KG1 (cell line): ENCODE results near the gene TAF12.
"Not testable (repeated sequence)": the region's sequence is repeated elsewhere in the genome, so short reads cannot be mapped to it uniquely, and the experiment has no call there.

Source experiments
- DNase-seq: peaks from one replicate; lab custom pipeline; 2025; lab: John Stamatoyannopoulos, UW

Gene TAF12, protein sequence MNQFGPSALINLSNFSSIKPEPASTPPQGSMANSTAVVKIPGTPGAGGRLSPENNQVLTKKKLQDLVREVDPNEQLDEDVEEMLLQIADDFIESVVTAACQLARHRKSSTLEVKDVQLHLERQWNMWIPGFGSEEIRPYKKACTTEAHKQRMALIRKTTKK

DNA sequence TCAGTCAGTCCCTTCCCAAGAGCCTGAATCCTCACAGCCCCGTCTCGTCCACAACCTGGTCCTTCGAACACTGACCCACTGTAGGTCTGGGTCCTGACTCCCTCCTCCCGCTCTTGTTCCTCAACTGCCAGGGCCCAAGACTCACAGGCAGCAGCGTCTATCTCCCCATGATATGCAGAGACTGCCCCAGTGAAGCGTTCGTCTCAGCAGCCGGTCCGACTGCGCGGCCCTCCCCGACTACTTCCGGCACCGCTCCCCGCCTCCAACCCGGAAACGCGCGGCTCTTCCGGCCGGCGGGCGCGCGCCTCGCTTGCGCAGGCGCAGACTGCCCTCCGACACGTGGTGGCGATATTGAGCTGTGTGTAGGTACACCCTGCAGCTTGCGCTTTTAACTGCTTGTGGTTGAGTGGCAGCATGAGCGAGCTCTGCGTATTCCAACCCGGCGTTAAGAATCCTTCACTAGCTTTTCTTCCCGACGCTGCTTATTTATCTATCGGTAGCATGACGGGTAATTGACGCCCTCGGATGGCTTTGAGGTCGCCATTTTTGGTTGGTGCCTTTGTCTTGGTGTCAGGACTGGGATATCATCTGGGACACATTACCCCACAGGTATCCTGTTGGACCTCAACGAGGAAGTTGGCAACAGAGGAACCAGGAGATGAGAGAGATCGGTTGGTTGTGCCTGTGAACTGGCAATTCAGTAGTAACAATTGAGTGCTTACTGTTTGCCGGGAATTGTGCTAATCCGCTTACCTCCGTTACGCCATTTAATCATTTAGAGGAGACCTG, at the start of gene TAF12:
Gene TAF12, minus strand, starts transcription at position 221 of the 789 bp plus-strand sequence. CDS start 20,986 bp downstream, outside the sequence.
- DNase-seq = peak; percentile 94

DNA sequence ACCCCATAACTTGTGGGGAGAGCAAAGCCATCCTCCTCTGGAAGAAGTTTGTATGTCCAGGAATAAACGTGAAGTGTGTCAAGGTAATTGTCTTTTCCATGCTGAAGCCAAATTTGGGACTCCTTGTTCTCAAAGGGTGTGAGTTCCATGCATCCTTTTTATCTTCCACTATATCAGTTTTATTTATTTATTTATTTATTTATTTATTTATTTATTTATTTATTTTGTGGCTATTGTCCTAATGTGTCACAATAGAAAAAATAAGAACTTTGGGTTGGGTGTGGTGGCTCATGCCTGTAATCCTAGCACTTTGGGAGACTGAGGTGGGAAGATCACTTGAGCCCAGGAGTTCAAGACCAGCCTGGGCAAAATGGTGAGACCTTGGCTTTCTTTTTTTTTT, 48.8 kb upstream of the TAF12 start:
- DNase-seq = not testable (repeated sequence)

DNA sequence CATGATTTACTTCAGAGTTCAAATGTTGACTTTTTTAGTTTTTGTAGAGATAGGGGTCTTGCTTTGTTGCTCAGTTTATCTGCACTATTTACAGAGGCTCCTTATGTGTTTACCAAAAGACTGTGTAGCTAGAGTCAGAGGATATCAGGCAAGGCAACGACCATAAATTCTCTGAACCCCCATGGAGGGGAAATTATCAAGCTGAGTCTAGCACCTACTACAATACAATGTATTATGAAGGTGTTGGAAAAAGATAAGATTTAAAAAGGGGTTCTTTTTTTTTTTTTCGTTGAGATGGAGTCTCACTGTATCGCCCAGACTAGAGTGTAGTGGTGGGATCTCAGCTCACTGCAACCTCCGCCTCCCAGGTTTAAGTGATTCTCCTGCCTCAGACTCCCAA, 42.1 kb upstream of the TAF12 start:
- DNase-seq = no peak

DNA sequence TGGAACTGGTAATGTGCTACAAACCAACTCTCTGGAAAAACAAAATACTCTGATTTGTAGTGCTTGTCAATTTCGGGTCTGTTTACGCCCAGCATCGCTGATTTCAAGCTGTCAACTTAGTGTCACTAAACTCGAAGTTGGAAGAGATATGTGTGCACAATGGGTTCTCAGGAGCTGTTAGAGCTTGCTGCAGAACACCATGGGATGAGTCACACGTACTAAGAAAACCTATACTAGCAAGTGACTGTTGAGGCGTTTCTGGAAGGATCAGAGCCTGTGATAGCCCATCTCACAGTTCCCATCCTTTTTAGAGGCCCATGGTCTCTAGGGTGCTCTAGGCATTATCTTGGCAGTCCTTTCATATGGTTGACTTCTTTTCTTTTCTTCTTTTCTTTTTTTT, 40.0 kb upstream of the TAF12 start:
- DNase-seq = no peak

DNA sequence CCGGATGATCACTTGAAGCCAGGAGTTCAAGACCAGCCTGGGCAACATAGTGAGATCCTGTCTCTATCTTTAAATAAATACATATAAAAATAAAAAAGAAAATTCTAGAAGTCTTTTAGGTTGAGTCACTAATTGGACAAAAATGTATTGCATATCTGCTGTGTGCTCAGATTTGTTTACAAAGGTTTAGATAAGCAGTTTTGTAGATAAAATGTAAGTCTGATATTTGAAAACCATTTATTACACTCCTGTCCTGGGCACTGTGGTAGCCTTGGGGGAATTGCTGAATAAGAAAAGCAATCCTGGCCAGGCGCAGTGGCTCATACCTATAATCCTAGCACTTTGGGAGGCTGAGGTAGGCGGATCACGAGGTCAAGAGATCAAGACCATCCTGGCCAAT, 37.3 kb upstream of the TAF12 start:
- no peak for DNase-seq

DNA sequence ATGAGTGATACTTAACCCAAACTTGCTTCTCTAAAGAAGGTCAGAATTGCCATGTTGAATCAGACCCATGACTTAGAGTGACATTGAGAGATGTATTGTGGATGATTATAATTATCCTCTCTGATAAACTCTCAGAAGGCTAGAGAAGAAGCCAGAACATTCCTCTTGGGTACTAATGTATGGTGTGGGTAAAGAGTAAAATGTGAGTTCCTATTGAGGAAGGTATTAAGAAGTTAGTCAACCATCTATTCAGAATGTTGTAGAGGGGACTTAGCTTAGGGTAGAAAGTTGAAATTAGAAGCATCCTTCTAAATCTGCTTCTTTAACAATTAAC, 33.0 kb upstream of the TAF12 start:
- no peak for DNase-seq

DNA sequence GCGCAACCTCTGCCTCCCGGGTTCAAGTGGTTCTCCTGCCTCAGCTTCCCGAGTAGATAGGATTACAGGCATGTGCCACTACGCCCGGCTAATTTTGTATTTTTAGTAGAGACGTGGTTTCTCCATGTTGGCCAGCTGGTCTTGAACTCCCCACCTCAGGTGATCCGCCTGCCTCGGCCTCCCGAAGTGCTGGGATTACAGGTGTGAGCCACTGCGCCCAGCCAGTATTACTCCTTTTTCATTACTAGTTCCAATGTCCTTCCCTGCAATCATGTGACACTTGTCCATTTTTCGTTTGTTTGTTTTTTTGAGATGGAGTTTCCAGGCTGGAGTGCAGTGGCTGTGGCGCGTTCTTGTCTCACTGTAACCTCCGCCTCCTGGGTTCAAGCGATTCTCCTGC, 30.1 kb upstream of the TAF12 start:
- not testable (repeated sequence) for DNase-seq

DNA sequence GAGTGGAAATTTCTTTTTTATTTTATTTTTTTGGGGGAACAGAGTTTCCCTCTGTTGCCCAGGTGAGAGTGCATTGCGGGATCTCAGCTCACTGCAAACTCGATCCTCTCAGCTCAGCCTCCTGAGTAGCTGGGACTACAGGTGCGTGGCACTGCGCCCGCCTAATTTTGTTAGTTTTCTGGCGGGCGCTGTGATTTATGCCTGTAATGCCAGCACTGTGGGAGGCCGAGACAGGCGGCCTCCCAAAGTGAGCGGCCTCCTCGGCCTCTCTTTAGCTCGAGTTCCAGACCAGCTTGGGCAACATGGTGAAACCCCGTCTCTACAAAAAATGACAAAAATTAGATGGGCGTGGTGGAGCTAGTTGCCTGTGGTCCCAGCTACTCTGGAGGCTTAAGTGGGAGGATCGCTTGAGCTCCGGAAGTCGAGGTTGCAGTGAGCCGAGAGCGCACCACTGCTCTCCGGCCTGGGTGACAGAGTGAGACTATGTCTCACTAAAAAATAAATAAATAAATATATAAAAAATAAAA, 28.4 kb upstream of the TAF12 start:
- DNase-seq = no peak

DNA sequence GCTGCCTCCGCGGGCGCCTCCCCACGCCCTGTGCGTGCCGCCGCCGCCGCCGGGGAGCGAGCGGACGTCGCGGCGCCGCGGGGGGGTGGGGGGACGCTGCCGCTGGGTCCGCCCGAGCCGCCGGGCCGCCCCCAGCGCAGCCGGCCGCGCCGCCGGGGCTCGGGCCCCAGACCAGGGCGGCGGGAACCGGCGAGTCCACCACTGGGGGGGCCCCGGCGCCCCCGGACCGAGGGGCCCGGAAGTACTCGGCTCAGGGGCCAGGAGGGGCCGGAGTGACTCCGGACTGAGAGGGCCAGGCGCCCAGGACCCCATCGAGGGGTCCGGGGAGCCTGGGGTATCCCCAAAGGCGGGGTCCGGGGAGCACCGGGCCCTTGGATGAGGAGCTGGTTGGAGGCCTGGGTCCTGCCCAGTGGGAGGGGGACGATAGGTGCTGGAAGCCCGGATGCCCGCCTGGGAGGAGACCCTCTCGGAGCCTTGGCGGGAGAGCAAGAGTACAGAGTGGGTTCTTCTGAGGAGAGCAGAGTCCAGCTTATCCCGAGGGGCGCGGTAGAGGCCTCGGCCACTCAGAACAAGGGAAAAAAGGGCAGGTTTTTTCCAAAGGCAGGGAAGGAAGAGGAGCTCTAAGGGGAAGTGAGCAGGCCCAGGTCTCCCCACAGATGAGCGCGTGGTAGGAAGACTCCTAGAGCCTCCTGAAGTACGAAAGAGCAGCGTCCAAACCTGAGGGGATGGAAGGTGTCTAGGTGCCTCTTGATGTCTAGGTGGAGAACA, 26.3 kb upstream of the TAF12 start:
- no peak for DNase-seq

DNA sequence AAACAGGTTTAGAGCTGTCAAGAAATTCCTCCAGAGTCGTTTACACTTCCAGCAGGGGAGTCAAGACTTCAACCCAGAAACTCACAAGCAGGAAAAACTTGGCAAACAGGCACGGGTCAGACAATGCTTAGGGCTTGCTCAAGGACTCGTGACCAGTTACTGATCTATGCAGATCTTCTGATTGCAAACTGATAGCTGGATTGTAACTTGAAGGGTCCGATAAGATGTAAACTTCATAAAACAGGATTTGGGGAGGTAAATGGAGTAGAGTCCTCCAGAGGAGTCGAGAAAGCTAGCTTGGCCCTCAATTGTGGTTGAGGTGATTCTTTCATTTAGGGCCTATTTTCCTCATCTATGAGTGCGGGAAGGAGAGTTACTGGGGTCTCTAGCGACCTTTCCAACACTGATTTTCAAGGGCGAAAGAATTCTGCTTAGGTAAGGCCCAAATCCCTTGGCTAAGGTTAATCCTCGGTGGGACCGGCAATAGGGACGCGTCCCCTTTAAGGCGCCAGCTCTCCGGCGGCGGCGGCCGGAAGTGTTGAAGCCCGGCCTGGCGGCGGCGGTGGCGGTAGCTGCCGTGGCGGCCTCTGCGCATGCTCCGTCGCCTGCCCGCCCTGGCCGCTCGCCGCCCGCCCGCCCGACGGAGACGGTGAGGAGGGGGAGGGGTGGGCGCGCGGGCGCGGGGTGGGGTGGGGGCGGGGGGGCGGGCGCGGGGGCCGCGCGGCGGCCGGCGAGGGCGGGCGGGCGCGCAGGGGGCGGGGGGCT, 25.5 kb upstream of the TAF12 start, which contains the start of gene GMEB1:
Gene GMEB1, plus strand, starts transcription at position 594 of the 765 bp plus-strand sequence. CDS start 14,829 bp downstream, outside the sequence.
- peak; percentile 79 for DNase-seq

DNA sequence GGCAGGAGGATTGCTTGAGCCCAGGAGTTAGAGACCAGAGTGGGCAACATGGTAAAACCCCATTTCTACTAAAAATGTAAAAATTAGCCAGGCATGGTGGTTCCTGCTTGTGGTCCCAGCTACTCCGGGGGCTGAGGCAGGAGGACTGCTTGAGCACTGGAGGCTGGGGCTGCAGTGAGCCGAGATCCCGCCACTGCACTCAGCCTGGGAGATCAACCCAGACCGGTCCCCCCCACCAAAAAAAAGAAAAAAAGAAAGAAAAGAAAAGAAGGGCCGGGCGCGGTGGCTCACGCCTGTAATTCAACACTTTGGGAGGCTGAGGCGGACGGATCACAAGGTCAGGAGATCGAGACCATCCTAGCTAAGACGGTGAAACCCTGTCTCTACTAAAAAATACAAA, 23.9 kb upstream of the TAF12 start:
- DNase-seq = no peak

DNA sequence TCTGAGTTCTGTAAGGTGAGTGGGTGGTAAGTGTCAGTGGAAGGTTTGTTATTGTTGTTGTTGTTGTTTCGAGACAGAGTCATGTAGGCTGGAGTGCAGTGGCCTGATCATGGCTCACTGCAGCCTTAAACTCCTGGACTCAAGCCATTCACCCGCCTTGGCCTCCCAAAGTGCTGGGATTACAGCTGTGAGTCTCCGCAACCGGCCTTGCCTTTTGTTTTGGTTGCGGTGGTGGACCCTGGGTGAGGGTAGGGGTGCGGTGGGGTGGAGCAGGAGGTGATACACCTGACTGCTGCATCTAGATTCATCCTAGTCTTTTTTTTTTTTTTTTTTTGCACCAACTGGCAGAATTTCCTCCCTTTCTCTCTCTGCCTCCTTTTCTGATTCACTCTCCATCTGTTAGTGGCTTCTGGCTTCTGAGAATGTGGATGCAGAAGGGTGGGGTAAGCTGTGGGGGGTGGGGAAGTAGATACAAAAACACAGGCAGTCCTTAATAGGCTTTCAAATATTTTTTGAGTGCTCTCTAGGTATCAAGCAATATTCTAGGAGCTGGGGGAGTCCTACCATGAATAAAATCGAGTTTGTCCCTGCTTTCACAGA, 21.1 kb upstream of the TAF12 start:
- no peak for DNase-seq

DNA sequence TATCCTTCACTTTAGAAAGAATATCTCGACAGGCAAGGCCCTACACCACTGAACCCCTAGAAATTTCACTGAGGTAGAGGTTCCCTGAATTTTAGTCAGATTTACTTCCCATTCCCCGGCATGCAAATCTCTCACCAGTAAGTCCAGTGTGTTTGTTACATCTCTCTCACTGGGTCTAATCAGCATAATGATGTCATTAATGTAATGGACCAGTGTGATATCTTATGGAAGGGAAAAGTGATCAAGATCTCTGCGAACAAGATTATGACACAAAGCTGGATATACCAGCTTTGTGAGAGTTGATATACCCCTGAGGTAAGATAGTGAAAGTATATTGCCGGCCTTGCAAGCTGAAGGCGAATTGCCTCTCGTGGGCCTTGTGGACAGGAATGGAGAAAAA, 13.5 kb upstream of the TAF12 start:
- no peak for DNase-seq

DNA sequence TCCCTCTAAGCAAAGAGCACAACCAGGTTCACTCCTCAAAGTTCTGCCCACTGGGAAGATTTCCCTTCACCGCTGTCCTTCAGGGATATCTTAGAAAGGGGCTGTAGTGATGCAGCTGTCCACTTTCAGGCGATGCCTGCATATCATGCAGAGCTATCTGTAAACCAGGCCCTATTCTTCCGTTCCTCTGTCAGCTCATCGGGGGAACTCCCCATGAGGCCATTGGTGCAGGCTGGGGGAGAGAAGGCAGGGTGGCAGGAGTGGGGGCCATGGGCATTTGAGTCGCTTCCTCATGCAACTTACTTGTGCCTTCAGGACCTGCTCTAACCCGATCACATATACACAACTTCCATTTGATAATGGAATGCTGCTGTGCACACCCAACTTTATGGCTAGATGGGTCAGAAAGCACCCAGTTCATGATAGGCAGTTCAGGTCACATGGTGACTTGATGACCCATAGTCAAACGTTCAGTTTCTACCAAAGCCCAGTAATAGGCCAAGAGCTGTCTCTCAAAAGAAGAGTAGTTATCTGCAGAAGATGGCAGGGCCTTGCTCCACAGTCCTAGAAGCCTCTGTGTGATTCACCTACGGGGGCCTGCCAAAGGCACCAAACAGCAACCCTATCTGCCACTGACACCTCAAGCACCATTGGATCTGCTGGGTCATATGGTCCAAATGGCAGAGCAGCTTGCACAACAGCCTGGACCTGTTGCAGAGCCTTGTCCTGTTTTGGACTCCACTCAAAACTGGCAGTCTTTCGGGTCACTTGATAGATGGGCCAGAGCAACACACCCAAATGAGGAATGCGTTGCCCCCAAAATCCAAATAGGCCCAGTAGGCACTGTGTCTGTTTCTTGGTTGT, 12.8 kb upstream of the TAF12 start:
- DNase-seq = not testable (repeated sequence)

DNA sequence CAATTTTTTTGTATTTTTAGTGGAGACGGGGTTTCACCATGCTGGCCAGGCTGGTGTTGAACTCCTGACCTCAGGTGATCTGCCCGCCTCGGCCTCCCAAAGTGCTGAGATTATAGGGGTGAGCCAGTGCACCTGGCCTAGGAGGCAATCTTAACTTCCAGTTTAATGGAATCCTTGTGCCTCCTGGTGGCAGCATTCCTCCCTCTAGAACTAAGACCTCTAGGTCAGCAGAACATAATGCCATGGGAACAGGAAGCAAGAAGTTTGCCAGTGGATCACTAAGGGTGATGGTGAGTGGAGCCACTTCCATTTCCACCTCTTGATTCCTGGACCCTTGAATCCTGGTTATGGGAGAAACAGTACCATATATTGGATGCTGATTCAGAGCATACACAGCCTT, 11.0 kb upstream of the TAF12 start:
- not testable (repeated sequence) for DNase-seq

DNA sequence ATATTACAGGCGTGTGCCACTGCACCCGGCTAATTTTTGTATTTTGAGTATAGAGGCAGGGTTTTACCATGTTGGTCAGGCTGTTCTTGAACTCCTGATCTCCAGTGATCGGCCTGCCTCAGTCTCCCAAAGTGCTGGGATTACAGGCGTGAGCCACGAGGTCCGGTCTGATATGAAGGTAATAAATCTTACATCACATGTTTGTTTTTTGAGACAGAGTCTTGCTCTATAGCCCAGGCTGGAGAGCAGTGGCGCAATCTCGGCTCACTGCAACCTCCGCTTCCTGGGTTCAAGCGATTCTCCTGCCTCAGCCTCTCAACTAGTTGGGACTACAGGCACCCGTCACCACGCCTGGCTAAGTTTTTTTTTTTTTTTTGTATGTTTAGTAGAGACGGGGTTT, 10.2 kb upstream of the TAF12 start:
- not testable (repeated sequence) for DNase-seq

DNA sequence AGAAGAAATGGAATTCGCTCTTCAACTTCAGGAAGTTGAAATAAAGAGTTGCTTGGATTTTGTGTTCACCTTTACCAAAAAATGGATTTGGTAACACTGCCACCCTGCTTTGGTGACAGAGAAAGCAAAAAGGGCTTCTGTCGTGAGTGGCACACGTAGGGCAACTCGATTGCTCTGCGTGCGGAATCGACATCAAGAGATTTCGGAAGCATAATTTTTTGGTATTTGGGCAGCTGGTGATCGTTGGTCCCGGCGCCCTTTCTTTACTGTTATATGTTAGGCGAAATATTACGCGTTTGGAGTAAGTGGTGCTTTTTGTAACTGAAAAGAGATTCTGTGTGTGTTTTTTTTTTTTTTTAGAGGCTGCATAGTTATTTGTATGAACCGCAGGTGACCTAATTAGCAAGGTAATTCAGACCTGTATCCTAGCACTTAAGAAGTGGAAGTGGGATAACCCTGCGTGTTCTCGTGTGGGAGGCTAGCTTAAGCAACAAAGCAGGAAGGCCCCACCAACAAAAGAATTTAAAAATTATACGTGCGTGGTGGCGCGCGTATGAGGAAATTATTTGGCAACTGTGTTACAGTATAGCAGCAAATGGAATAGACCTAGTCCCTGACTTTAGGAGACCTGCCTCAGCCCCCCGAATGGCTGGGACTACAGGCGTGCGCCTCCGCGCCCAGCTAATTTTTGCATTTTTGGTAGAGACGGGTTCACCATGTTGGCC, 5.8 kb upstream of the TAF12 start, which contains the start of gene RNU11:
Gene RNU11, plus strand, starts transcription at position 127 of the 725 bp plus-strand sequence.
- DNase-seq = peak; percentile 97

DNA sequence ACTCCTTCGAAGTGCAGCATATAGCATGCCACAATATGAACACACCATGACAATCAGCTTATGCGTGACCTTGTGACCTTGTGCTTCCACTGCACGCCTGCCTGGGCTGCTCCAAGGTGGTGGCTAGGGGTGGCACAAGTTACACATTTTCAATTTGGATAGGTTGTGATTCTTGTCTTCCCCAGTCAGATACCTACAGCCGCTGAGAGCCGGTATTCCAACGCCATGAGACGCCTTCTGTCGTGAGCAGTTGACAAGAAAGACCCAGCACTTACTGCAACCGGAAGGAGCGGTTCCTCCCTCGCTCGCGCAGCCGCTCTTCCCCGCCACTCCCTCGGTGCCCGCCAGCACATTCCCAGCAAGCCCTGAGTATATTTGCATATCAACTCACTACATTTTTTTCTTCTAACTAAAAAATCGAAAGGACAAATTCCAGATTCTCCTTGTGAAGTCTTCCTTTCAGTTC, 5.2 kb upstream of the TAF12 start:
- peak; percentile 97 for DNase-seq

DNA sequence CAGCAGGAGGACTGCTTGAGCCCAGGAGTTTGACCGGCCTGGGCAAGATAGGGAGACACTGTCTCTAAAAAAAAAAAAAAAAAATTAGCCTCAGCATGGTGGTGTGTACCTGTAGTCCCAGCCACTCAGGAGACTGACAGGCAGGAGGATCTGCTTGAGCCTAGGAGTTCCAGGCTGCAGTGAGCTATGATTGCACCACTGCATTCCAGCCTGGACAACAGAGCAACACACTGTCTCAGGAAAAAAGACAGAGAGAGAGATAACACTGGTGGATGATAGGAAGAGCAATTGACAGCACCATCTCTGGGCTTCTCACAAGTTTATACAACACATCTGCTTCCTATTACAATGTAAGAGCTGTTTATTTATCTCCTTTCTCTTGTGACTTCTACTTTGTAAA, 3.2 kb upstream of the TAF12 start:
- DNase-seq = no peak

DNA sequence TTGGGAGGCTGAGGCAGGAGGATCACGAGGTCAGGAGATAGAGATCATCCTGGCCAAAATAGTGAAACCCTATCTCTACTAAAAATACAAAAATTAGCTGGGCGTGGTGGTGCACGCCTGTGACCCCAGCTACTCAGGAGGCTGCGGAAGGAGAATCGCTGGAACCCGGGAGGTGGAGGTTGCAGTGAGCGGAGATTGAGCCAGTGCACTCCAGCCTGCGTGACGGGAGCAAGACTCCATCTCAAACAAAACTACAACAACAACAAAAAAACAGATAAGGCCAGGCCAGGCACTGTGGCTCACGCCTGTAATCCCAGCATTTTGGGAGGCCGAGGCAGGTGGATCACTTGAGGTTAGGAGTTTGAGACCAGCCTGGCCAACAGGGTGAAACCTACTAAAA, 2.5 kb upstream of the TAF12 start:
- DNase-seq = not testable (repeated sequence)
